ENCODE measurements around the gene CA5A. TPM values are rescaled to one million over a fixed set of nuclear protein-coding genes. Genes with fewer than 3 reads are reported as not detected.
"Not testable (repeated sequence)": the region's sequence is repeated elsewhere in the genome, so short reads cannot be mapped to it uniquely, and the experiment has no call there.

CA5A gene
- total and polyA plus RNA-seq, 12 donors, result 0.15 to 0.65 (median 0.29) TPM; not detected in 7

GRCh38 chr16:87983072-87983736, 46.9 kb upstream of the CA5A start:
- Histone ChIP-seq H3K4me1 (peaks cover 0 to 37% (median 3%) of the 10 kb centered on the region in 9 donors), H3K36me3 (peaks cover 0 to 60% (median 14%) of the 10 kb centered on the region in 9 donors)
- H3K27ac ChIP-seq, H3K27me3 ChIP-seq, DNase-seq, H3K9me3 ChIP-seq, H3K4me3 ChIP-seq: not testable (repeated sequence)
- WGBS, 2 donors, result 45 to 50% methylated on average over 19 to 20 of the region's 20 CpGs
- TF ChIP-seq CTCF (IDR thresholded peaks at IDR 0.05), result peak in 7 of 9 donors; percentile 27 to 56 (median 43)
- intact Hi-C loops (cut with DNase I), result loop anchor here in 3 of 10 donors (5.0 to 10.0 kb wide), 3 partner anchors 82 to 454 kb away; no protein-coding TSS in a partner anchor
- peak; percentile 57 to 88 (median 78) for ATAC-seq

GRCh38 chr16:87982581-87983041, 46.3 kb upstream of the CA5A start:
- Histone ChIP-seq H3K27me3 (no peaks in the 10 kb centered on the region), H3K9me3 (no peaks in the 10 kb centered on the region), H3K4me1 (peaks cover 0 to 37% (median 3%) of the 10 kb centered on the region in 9 donors), H3K36me3 (peaks cover 0 to 62% (median 14%) of the 10 kb centered on the region in 9 donors), H3K4me3 (no peak overlapping the region), H3K27ac (no peak overlapping the region)
- DNase-seq (no peak), ATAC-seq (no peak)
- WGBS, 2 donors, result 78 to 83% methylated on average over 17 of the region's 17 CpGs
- intact Hi-C loops (cut with DNase I), result loop anchor here in 3 of 10 donors (5.0 to 10.0 kb wide), 3 partner anchors 82 to 455 kb away; no protein-coding TSS in a partner anchor
- no peak for TF ChIP-seq CTCF (IDR thresholded peaks at IDR 0.05)

GRCh38 chr16:87981376-87981775, 45.0 kb upstream of the CA5A start:
- WGBS, 2 donors, result 85% methylated on average over 4 of the region's 4 CpGs
- not testable (repeated sequence) for H3K9me3 ChIP-seq, ATAC-seq, H3K4me3 ChIP-seq, H3K27ac ChIP-seq, H3K27me3 ChIP-seq, DNase-seq
- intact Hi-C loops (cut with DNase I), result loop anchor here in 3 of 10 donors (5.0 to 10.0 kb wide), 3 partner anchors 83 to 456 kb away; no protein-coding TSS in a partner anchor
- Histone ChIP-seq H3K4me1 (peaks cover 0 to 31% (median 3%) of the 10 kb centered on the region in 9 donors), H3K36me3 (peaks cover 0 to 61% (median 14%) of the 10 kb centered on the region in 9 donors)

- not testable (repeated sequence) for H3K4me3 ChIP-seq, H3K27me3 ChIP-seq, DNase-seq, H3K9me3 ChIP-seq, ATAC-seq
- WGBS, 2 donors, result 72 to 74% methylated on average over 12 of the region's 12 CpGs
- intact Hi-C loops (cut with DNase I), result loop anchor here in 4 of 10 donors (5.0 to 10.0 kb wide), 3 partner anchors 85 to 457 kb away; no protein-coding TSS in a partner anchor
- Histone ChIP-seq H3K27ac (peak overlapping the region in 2 of 10 donors; percentile 15 to 16), H3K4me1 (peaks cover 0 to 26% (median 0%) of the 10 kb centered on the region in 9 donors), H3K36me3 (peaks cover 0 to 52% (median 14%) of the 10 kb centered on the region in 9 donors)
These were observed 43.7 kb upstream of the CA5A start for GRCh38 chr16:87979911-87980630.

- H3K27me3 ChIP-seq, result no peaks in the 10 kb centered on the region
- H3K36me3 ChIP-seq, result peaks cover 0 to 45% (median 11%) of the 10 kb centered on the region in 9 donors
- H3K27ac ChIP-seq, result peak overlapping the region in 3 of 10 donors; percentile 15 to 53 (median 16)
- H3K4me3 ChIP-seq, result no peak overlapping the region
- ATAC-seq, result peak; percentile 40 to 86 (median 80)
- DNase-seq, result peak in 1 of 2 donors; percentile 46
- intact Hi-C loops (cut with DNase I), result loop anchor here in 1 of 10 donors (10.0 kb wide), 1 partner anchor 455 kb away; no protein-coding TSS in a partner anchor
- no peaks in the 10 kb centered on the region for H3K9me3 ChIP-seq
- 64 to 67% methylated on average over 8 of the region's 8 CpGs for WGBS, 2 donors
- peaks cover 0 to 26% (median 0%) of the 10 kb centered on the region in 9 donors for H3K4me1 ChIP-seq
- no peak for TF ChIP-seq CTCF (IDR thresholded peaks at IDR 0.05)
These were observed 43.0 kb upstream of the CA5A start for GRCh38 chr16:87979352-87979751.
